CD4-positive, alpha-beta T cell (primary cell): ENCODE data around the gene ATF2. TPM values are rescaled to one million over a fixed set of nuclear protein-coding genes. Genes with fewer than 3 reads are reported as not detected.

ENCODE experiments used
- ATAC-seq: fragments of 200-7000 bp; cut with Tn5 transposase; one replicate; pipeline ENCODE4 v1.10.0; 2022; ENCODE audit warnings: mild to moderate bottlenecking; ENCODE audit not compliant: poor library complexity
- CTCF ChIA-PET: fragments of 350-600 bp; sonication (Branson Sonifier 250); formaldehyde crosslinking; loops from one replicate; lab custom pipeline; 2021; ENCODE audit warnings: antibody characterized with exemption, inconsistent platforms; lab: Charles Lee
- POLR2A ChIA-PET: fragments of 350-600 bp; sonication (Branson Sonifier 250); formaldehyde crosslinking; loops from one replicate; lab custom pipeline; 2021; ENCODE audit warnings: antibody characterized with exemption, inconsistent platforms; lab: Charles Lee
- DNase-seq, 14 experiments: peaks; one replicate each; pipeline ENCODE4 v3.0.0-alpha.2; 2013 to 2020; ENCODE audit warnings: mixed read lengths in 2 of 14
- H3K27ac ChIP-seq, 2 donors: one replicate each; pipeline versions ENCODE4 v1.5.1 to v1.7.0; 2013; ENCODE audit warnings: low read length in 2 of 2, low read depth in 1 of 2, mild to moderate bottlenecking in 1 of 2
- H3K27me3 ChIP-seq, 2 experiments: 1 replicate in 1 of 2; 2 replicates in 1 of 2; pipeline versions ENCODE4 v1.6.1 to v1.7.0; 2013; ENCODE audit warnings: low read length in 2 of 2, control low read depth in 1 of 2, mild to moderate bottlenecking in 1 of 2, moderate library complexity in 1 of 2; ENCODE audit not compliant: insufficient read depth in 2 of 2, control insufficient read depth in 1 of 2
- H3K36me3 ChIP-seq: one replicate; pipeline ENCODE4 v1.6.1; 2013; ENCODE audit warnings: low read length, control low read depth; ENCODE audit not compliant: insufficient read depth
- H3K4me1 ChIP-seq: one replicate; pipeline ENCODE4 v1.6.1; 2013; ENCODE audit warnings: low read length, control low read depth; ENCODE audit not compliant: insufficient read depth
- H3K4me3 ChIP-seq: one replicate; pipeline ENCODE4 v1.5.1; 2013; ENCODE audit warnings: mild to moderate bottlenecking, low read length, moderate library complexity
- H3K9me3 ChIP-seq, 2 experiments: 1 replicate in 1 of 2; 2 replicates in 1 of 2; pipeline versions ENCODE4 v1.6.1 to v1.7.0; 2013; ENCODE audit warnings: low read length in 2 of 2, mild to moderate bottlenecking in 2 of 2, control low read depth in 1 of 2, moderate library complexity in 1 of 2; ENCODE audit not compliant: control insufficient read depth in 1 of 2, insufficient read depth in 1 of 2
- H3K27ac Mint-ChIP-seq: one replicate; pipeline ENCODE4 v1.8.0; 2020; ENCODE audit warnings: mixed read lengths
- H3K27me3 Mint-ChIP-seq: one replicate; pipeline ENCODE4 v1.8.0; 2021; ENCODE audit warnings: mixed read lengths
- H3K36me3 Mint-ChIP-seq: one replicate; pipeline ENCODE4 v1.8.0; 2021; ENCODE audit warnings: low read depth, mixed read lengths
- H3K4me1 Mint-ChIP-seq: one replicate; pipeline ENCODE4 v1.8.0; 2021; ENCODE audit warnings: low read depth, mixed read lengths
- H3K4me3 Mint-ChIP-seq: one replicate; pipeline ENCODE4 v1.8.0; 2020; ENCODE audit warnings: mild to moderate bottlenecking, mixed read lengths
- H3K9me3 Mint-ChIP-seq: one replicate; pipeline ENCODE4 v1.8.0; 2020; ENCODE audit warnings: mixed read lengths
- CTCF ChIP-seq: fragments of 200-600 bp; IDR thresholded peaks from one replicate; pipeline ENCODE4 v1.8.0; 2022; ENCODE audit warnings: antibody characterized with exemption, mild to moderate bottlenecking
- intact Hi-C, 2 experiments: fragments of 100-400 bp; cut with DNase I in 1 of 2; cut with micrococcal nuclease in 1 of 2; formaldehyde crosslinking; loops; one replicate each; pipeline versions ENCODE4 v1.15.1 to v1.9.0; 2023 to 2025; cut with DNase I, micrococcal nuclease
- total RNA-seq, 174 experiments: library from RNA in 2 of 174; stranded (reverse) in 2 of 174; gene quantifications; one replicate each; pipeline ENCODE4 v1.2.3 and lab custom pipeline; 2021 to 2026

Gene ATF2
- total RNA-seq, 2 experiments from 2014 or later, result 44.7 to 44.8 TPM

GRCh38 chr2:175181877-175182308 lies 13.9 kb upstream of the ATF2 start:
- Histone ChIP-seq H3K9me3 (no peaks in the 10 kb centered on the region), H3K27me3 (no peaks in the 10 kb centered on the region), H3K27ac (peak overlapping the region; percentile 49 to 75), H3K4me1 (peaks cover 16% of the 10 kb centered on the region), H3K36me3 (peaks cover 28% of the 10 kb centered on the region), H3K4me3 (peak overlapping the region; percentile 73)
- peaks cover 48% of the 10 kb centered on the region for H3K36me3 Mint-ChIP-seq
- H3K4me1 Mint-ChIP-seq, result peaks cover 35% of the 10 kb centered on the region
- ATAC-seq (no peak), DNase-seq (no peak)
- H3K9me3 Mint-ChIP-seq, result peaks cover 2% of the 10 kb centered on the region
- H3K4me3 Mint-ChIP-seq, result peak overlapping the region; percentile 96
- CTCF ChIA-PET, result interaction anchor here (1.4 kb wide), 1 partner anchor 15 kb away, joined by 3 read pairs; no protein-coding TSS in a partner anchor
- no peaks in the 10 kb centered on the region for H3K27me3 Mint-ChIP-seq
- intact Hi-C loops, result loop anchor here (1.0 to 10.0 kb wide), 3 partner anchors 14 to 823 kb away; partner anchors contain the start of genes ATF2 (in 1 of the 2) and LNPK (in 1 of the 2)
- POLR2A ChIA-PET, result interaction anchor here (3.1 to 5.9 kb wide), 2 partner anchors 10 to 13 kb away, joined by 8 to 54 read pairs; partner anchors contain the start of gene ATF2
- peak overlapping the region; percentile 84 for H3K27ac Mint-ChIP-seq
- TF ChIP-seq CTCF, result no peak

GRCh38 chr2:175181104-175181876 lies 13.3 kb upstream of the ATF2 start, which contains the start of gene ATP5MC3:
Gene ATP5MC3, minus strand, starts transcription at chr2:175181710. Its CDS starts 317 bp downstream, at chr2:175181393.
- Histone ChIP-seq H3K4me1 (peaks cover 16% of the 10 kb centered on the region), H3K27ac (peak within 1 kb of the TSS; percentile 49 to 75), H3K4me3 (peak within 1 kb of the TSS; percentile 73), H3K36me3 (peaks cover 33% of the 10 kb centered on the region), H3K27me3 (no peaks in the 10 kb centered on the region), H3K9me3 (no peaks in the 10 kb centered on the region)
- peaks cover 2% of the 10 kb centered on the region for H3K9me3 Mint-ChIP-seq
- POLR2A ChIA-PET, result interaction anchor here (3.1 to 5.9 kb wide), 2 partner anchors 10 to 12 kb away, joined by 8 to 54 read pairs; partner anchors contain the start of gene ATF2
- DNase-seq (peak; percentile 85 to 98 (median 89)), ATAC-seq (peak; percentile 88)
- TF ChIP-seq CTCF, result no peak
- H3K36me3 Mint-ChIP-seq, result peaks cover 54% of the 10 kb centered on the region
- peaks cover 41% of the 10 kb centered on the region for H3K4me1 Mint-ChIP-seq
- CTCF ChIA-PET, result interaction anchor here (1.3 to 1.4 kb wide), 2 partner anchors 12 to 14 kb away, joined by 3 read pairs; no protein-coding TSS in a partner anchor
- peak within 1 kb of the TSS; percentile 84 for H3K27ac Mint-ChIP-seq
- intact Hi-C loops, result loop anchor here (1.0 to 10.0 kb wide), 3 partner anchors 13 to 824 kb away; partner anchors contain the start of genes ATF2 (in 1 of the 2) and LNPK (in 1 of the 2)
- no peaks in the 10 kb centered on the region for H3K27me3 Mint-ChIP-seq
- peak within 1 kb of the TSS; percentile 96 for H3K4me3 Mint-ChIP-seq

GRCh38 chr2:175180701-175181103 lies 12.7 kb upstream of the ATF2 start:
- TF ChIP-seq CTCF, result no peak
- Mint-ChIP-seq H3K9me3 (peaks cover 2% of the 10 kb centered on the region), H3K4me1 (peaks cover 41% of the 10 kb centered on the region), H3K27me3 (no peaks in the 10 kb centered on the region), H3K4me3 (peak overlapping the region; percentile 96), H3K36me3 (peaks cover 59% of the 10 kb centered on the region), H3K27ac (peak overlapping the region; percentile 84)
- Histone ChIP-seq H3K4me1 (peaks cover 16% of the 10 kb centered on the region), H3K27ac (peak overlapping the region; percentile 49 to 75), H3K4me3 (peak overlapping the region; percentile 73), H3K36me3 (peaks cover 39% of the 10 kb centered on the region), H3K27me3 (no peaks in the 10 kb centered on the region), H3K9me3 (no peaks in the 10 kb centered on the region)
- CTCF ChIA-PET, result interaction anchor here (1.3 to 1.4 kb wide), 2 partner anchors 11 to 13 kb away, joined by 3 read pairs; no protein-coding TSS in a partner anchor
- POLR2A ChIA-PET, result interaction anchor here (0.6 to 5.9 kb wide), 3 partner anchors 9 to 122 kb away, joined by 4 to 54 read pairs (median 8); partner anchors contain the start of gene ATF2
- intact Hi-C loops, result loop anchor here (1.0 to 10.0 kb wide), 3 partner anchors 12 to 824 kb away; partner anchors contain the start of genes ATF2 (in 2 of the 2) and LNPK (in 1 of the 2)
- DNase-seq, result peak in 13 of 14 experiments; percentile 3 to 65 (median 30)
- peak; percentile 62 for ATAC-seq
